H9 (cell line): Measurements from ENCODE around the gene SPR. TPM values are rescaled to one million over a fixed set of nuclear protein-coding genes. Genes with fewer than 3 reads are reported as not detected.

Experiments used
- DNase-seq: peaks from one replicate; pipeline ENCODE4 v3.0.0-alpha.2; 2017
- H2AFZ ChIP-seq: one replicate; pipeline ENCODE4 v1.6.1; 2013; ENCODE audit warnings: mild to moderate bottlenecking, low read length, control low read depth, moderate library complexity
- H2AK5ac ChIP-seq: 2 replicates; pipeline ENCODE4 v1.6.1; 2013; ENCODE audit warnings: low read length, control low read depth, mixed read lengths; ENCODE audit not compliant: insufficient read length
- H2BK120ac ChIP-seq: one replicate; pipeline ENCODE4 v1.6.1; 2013; ENCODE audit warnings: low read depth, mild to moderate bottlenecking, low read length, control low read depth, inconsistent platforms; ENCODE audit not compliant: poor library complexity, severe bottlenecking
- H2BK12ac ChIP-seq: 2 replicates; pipeline ENCODE4 v1.6.1; 2013; ENCODE audit warnings: low read length, control low read depth, mixed read lengths, low read depth; ENCODE audit not compliant: insufficient read length
- H2BK15ac ChIP-seq: 2 replicates; pipeline ENCODE4 v1.6.1; 2013; ENCODE audit warnings: low read depth, low read length, control low read depth
- H2BK20ac ChIP-seq: one replicate; pipeline ENCODE4 v1.6.1; 2013; ENCODE audit warnings: low read depth, mild to moderate bottlenecking, low read length, control low read depth, inconsistent platforms; ENCODE audit not compliant: poor library complexity, severe bottlenecking
- H2BK5ac ChIP-seq: 2 replicates; pipeline ENCODE4 v1.6.1; 2013; ENCODE audit warnings: low read length, control low read depth, mixed read lengths; ENCODE audit not compliant: insufficient read length
- H3K14ac ChIP-seq: 2 replicates; pipeline ENCODE4 v1.6.1; 2013; ENCODE audit warnings: low read length, control low read depth; ENCODE audit not compliant: insufficient read depth
- H3K18ac ChIP-seq: 2 replicates; pipeline ENCODE4 v1.6.1; 2013; ENCODE audit warnings: low read depth, mild to moderate bottlenecking, mixed read lengths, low read length, control low read depth; ENCODE audit not compliant: insufficient read length
- H3K23ac ChIP-seq: 2 replicates; pipeline ENCODE4 v1.6.1; 2013; ENCODE audit warnings: low read length, control low read depth, mixed read lengths, low read depth; ENCODE audit not compliant: insufficient read length
- H3K23me2 ChIP-seq: 2 replicates; pipeline ENCODE4 v1.6.1; 2013; ENCODE audit warnings: low read depth, mild to moderate bottlenecking, mixed read lengths, low read length, control low read depth; ENCODE audit not compliant: insufficient read length, poor library complexity, severe bottlenecking
- H3K27ac ChIP-seq: 2 replicates; pipeline ENCODE4 v1.5.1; 2013; ENCODE audit warnings: low read length, control low read depth, mixed read lengths, low read depth; ENCODE audit not compliant: insufficient read length
- H3K27me3 ChIP-seq: 2 replicates; pipeline ENCODE4 v1.6.1; 2013; ENCODE audit warnings: low read length, control low read depth, inconsistent platforms; ENCODE audit not compliant: insufficient read depth
- H3K4ac ChIP-seq: 2 replicates; pipeline ENCODE4 v1.6.1; 2013; ENCODE audit warnings: low read depth, mild to moderate bottlenecking, control low read depth, inconsistent platforms, low read length, moderate library complexity
- H3K4me1 ChIP-seq: 2 replicates; pipeline ENCODE4 v1.6.1; 2013; ENCODE audit warnings: low read length, control low read depth, inconsistent platforms; ENCODE audit not compliant: insufficient read depth
- H3K4me2 ChIP-seq: 2 replicates; pipeline ENCODE4 v1.6.1; 2013; ENCODE audit warnings: low read length, control low read depth, mixed read lengths; ENCODE audit not compliant: insufficient read length, insufficient read depth
- H3K56ac ChIP-seq: 2 replicates; pipeline ENCODE4 v1.6.1; 2013; ENCODE audit warnings: low read depth, mild to moderate bottlenecking, mixed read lengths, low read length, control low read depth; ENCODE audit not compliant: insufficient read length
- H3K79me1 ChIP-seq: 2 replicates; pipeline ENCODE4 v1.6.1; 2013; ENCODE audit warnings: low read depth, mild to moderate bottlenecking, moderate library complexity, low read length, control low read depth, inconsistent platforms; ENCODE audit not compliant: insufficient read depth, poor library complexity, severe bottlenecking
- H3K79me2 ChIP-seq: 2 replicates; pipeline ENCODE4 v1.6.1; 2013; ENCODE audit warnings: low read length, control low read depth, inconsistent platforms; ENCODE audit not compliant: insufficient read depth
- H3K9ac ChIP-seq: 2 replicates; pipeline ENCODE4 v1.6.1; 2013; ENCODE audit warnings: low read length, control low read depth, mixed read lengths; ENCODE audit not compliant: insufficient read length; ENCODE audit errors: extremely low read depth
- H3K9me3 ChIP-seq: one replicate; pipeline ENCODE4 v1.6.1; 2013; ENCODE audit warnings: low read depth, low read length, inconsistent platforms; ENCODE audit not compliant: control insufficient read depth
- H3T11ph ChIP-seq: one replicate; pipeline ENCODE4 v1.6.1; 2013; ENCODE audit warnings: mild to moderate bottlenecking, low read length, control low read depth, inconsistent platforms
- H4K20me1 ChIP-seq: one replicate; pipeline ENCODE4 v1.6.1; 2013; ENCODE audit not compliant: control insufficient read depth, insufficient read length, insufficient read depth
- H4K5ac ChIP-seq: 2 replicates; pipeline ENCODE4 v1.6.1; 2013; ENCODE audit warnings: low read depth, mild to moderate bottlenecking, mixed read lengths, low read length, control low read depth; ENCODE audit not compliant: insufficient read length
- H4K8ac ChIP-seq: replicated peaks from 2 replicates; pipeline ENCODE4 v1.6.1; 2013; ENCODE audit warnings: low read length, control low read depth, mixed read lengths, low read depth; ENCODE audit not compliant: insufficient read length
- H4K91ac ChIP-seq: 2 replicates; pipeline ENCODE4 v1.6.1; 2013; ENCODE audit warnings: low read depth, mild to moderate bottlenecking, moderate library complexity, mixed read lengths, low read length, control low read depth; ENCODE audit not compliant: insufficient read length
- H3K27ac Mint-ChIP-seq, 3 experiments: 2 replicates in 2 of 3; 3 replicates in 1 of 3; pipeline ENCODE4 v1.8.0; 2020 to 2021; ENCODE audit warnings: mixed read lengths in 3 of 3, mild to moderate bottlenecking in 1 of 3, moderate library complexity in 1 of 3
- H3K27me3 Mint-ChIP-seq: 2 replicates; pipeline ENCODE4 v1.8.0; 2021; ENCODE audit warnings: low read depth, mild to moderate bottlenecking, moderate library complexity, mixed read lengths
- H3K36me3 Mint-ChIP-seq, 3 experiments: 2 replicates in 2 of 3; 3 replicates in 1 of 3; pipeline ENCODE4 v1.8.0; 2020 to 2021; ENCODE audit warnings: low read depth in 3 of 3, mixed read lengths in 3 of 3; ENCODE audit not compliant: insufficient read depth in 1 of 3
- H3K4me1 Mint-ChIP-seq, 2 experiments: 2 replicates each; pipeline ENCODE4 v1.8.0; 2020; ENCODE audit warnings: mixed read lengths in 2 of 2
- H3K4me3 Mint-ChIP-seq, 2 experiments: 2 replicates in 1 of 2; 3 replicates in 1 of 2; pipeline ENCODE4 v1.8.0; 2020 to 2021; ENCODE audit warnings: mild to moderate bottlenecking in 2 of 2, mixed read lengths in 2 of 2, moderate library complexity in 1 of 2
- H3K9me3 Mint-ChIP-seq, 2 experiments: 2 replicates in 1 of 2; 3 replicates in 1 of 2; pipeline ENCODE4 v1.8.0; 2020; ENCODE audit warnings: mild to moderate bottlenecking in 2 of 2, mixed read lengths in 2 of 2, moderate library complexity in 1 of 2
- WGBS: extraction: QIAGEN DNeasy Blood & Tissue Kit; methylation state at CpG from one replicate; pipeline ENCODE4 v1.1.7; 2013; ENCODE audit warnings: missing lambda C conversion rate, low lambda C conversion rate, mixed read lengths; ENCODE audit not compliant: insufficient read length; ENCODE audit errors: extremely low coverage; 5-methylcytosine and 5-hydroxymethylcytosine counted together
- total RNA-seq: library from RNA; stranded (reverse); gene quantifications from 2 replicates; pipeline ENCODE4 v1.2.1, GENCODE V29; 2021
- TF ChIP-seq, protein P1 (sequence below): fragments of 200-600 bp; sonication (generic); conservative IDR thresholded peaks from 3 replicates; pipeline ENCODE4 v1.8.0; 2021; ENCODE audit warnings: antibody characterized with exemption, mild to moderate bottlenecking

The SPR gene
- total RNA-seq, 1 experiment from 2014 or later = 7.3 TPM

DNA sequence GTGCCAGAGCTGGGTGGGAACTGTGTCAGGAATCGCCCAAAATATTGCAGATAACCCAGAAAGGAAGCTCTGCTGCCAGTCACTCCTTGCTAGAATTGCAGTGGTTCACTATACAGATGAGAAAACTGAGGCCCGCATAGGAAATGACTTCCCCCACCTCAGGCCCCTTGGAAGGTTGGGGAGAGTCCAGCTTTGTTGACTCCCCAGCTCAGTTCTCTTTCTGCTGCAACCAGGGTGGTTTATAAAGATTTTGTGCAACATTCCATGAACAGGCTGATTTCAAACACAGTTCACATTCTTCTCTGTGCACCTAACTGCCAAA is 11.3 kb downstream of the SPR start:
- no CpG with 5 or more reads among the region's 2 CpGs for WGBS
- no peaks in the 10 kb centered on the region for H3K9me3 Mint-ChIP-seq
- H2AFZ ChIP-seq = no peak overlapping the region
- no peak overlapping the region for H3K4ac ChIP-seq
- no peak overlapping the region for H2AK5ac ChIP-seq
- H4K20me1 ChIP-seq = no peaks in the 10 kb centered on the region
- H3K14ac ChIP-seq = no peak overlapping the region
- peaks cover 19 to 21% of the 10 kb centered on the region in 2 experiments for H3K4me1 Mint-ChIP-seq
- no peaks in the 10 kb centered on the region for H3K36me3 Mint-ChIP-seq
- H3T11ph ChIP-seq = no peak overlapping the region
- H2BK12ac ChIP-seq = no peak overlapping the region
- no peak overlapping the region for H3K4me3 Mint-ChIP-seq
- H3K9me3 ChIP-seq = no peaks in the 10 kb centered on the region
- no peak overlapping the region for H3K18ac ChIP-seq
- no peak for DNase-seq
- no peak overlapping the region for H3K9ac ChIP-seq
- no peak overlapping the region for H3K27ac ChIP-seq
- H3K27me3 Mint-ChIP-seq = peaks cover 97% of the 10 kb centered on the region
- H4K91ac ChIP-seq = no peak overlapping the region
- no peak overlapping the region for H3K27ac Mint-ChIP-seq
- TF ChIP-seq, protein P1, sequence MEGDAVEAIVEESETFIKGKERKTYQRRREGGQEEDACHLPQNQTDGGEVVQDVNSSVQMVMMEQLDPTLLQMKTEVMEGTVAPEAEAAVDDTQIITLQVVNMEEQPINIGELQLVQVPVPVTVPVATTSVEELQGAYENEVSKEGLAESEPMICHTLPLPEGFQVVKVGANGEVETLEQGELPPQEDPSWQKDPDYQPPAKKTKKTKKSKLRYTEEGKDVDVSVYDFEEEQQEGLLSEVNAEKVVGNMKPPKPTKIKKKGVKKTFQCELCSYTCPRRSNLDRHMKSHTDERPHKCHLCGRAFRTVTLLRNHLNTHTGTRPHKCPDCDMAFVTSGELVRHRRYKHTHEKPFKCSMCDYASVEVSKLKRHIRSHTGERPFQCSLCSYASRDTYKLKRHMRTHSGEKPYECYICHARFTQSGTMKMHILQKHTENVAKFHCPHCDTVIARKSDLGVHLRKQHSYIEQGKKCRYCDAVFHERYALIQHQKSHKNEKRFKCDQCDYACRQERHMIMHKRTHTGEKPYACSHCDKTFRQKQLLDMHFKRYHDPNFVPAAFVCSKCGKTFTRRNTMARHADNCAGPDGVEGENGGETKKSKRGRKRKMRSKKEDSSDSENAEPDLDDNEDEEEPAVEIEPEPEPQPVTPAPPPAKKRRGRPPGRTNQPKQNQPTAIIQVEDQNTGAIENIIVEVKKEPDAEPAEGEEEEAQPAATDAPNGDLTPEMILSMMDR = no peak
- H3K23me2 ChIP-seq = no peaks in the 10 kb centered on the region
- H2BK5ac ChIP-seq = no peak overlapping the region
- H3K79me1 ChIP-seq = no peaks in the 10 kb centered on the region
- H2BK15ac ChIP-seq = no peak overlapping the region
- no peak overlapping the region for H4K8ac ChIP-seq
- peaks cover 8% of the 10 kb centered on the region; the same call in 1 of the 2 replicates for H3K4me1 ChIP-seq
- H3K23ac ChIP-seq = no peak overlapping the region
- no peak overlapping the region for H2BK120ac ChIP-seq
- H3K27me3 ChIP-seq = no peaks in the 10 kb centered on the region; the same call in 1 of the 2 replicates
- no peaks in the 10 kb centered on the region for H3K79me2 ChIP-seq
- no peak overlapping the region for H2BK20ac ChIP-seq
- no peak overlapping the region for H4K5ac ChIP-seq
- no peak overlapping the region for H3K56ac ChIP-seq
- no peak overlapping the region for H3K4me2 ChIP-seq
